HG02798 (cell line): ENCODE data around the gene UGT1A6.
"Not testable (repeated sequence)": the region's sequence is repeated elsewhere in the genome, so short reads cannot be mapped to it uniquely, and the experiment has no call there.

Experiments
- ATAC-seq: cut with Tn5 transposase; IDR thresholded peaks from one replicate; pipeline ENCODE4 v1.9.1; 2021; ENCODE audit warnings: mild to moderate bottlenecking; ENCODE audit not compliant: unreplicated experiment, poor library complexity

The UGT1A6 gene

GRCh38 chr2:233712611-233713261 is 20.0 kb downstream of the UGT1A6 start, which contains the start of gene UGT1A5:
UGT1A5 (plus strand) TSS chr2:233712907; CDS start chr2:233712992, 85 bp downstream.
- no peak for ATAC-seq

GRCh38 chr2:233713262-233713615 is 20.5 kb downstream of the UGT1A6 start:
- ATAC-seq: no peak

- ATAC-seq: no peak
Measured at GRCh38 chr2:233714121-233714520, 21.4 kb downstream of the UGT1A6 start.

- no peak for ATAC-seq
Measured at GRCh38 chr2:233718552-233718951, 25.9 kb downstream of the UGT1A6 start, which contains the start of gene UGT1A4. UGT1A4 (plus strand) TSS chr2:233718736; CDS start chr2:233718821, 85 bp downstream.

- no peak for ATAC-seq
Measured at GRCh38 chr2:233728723-233729301, 36.1 kb downstream of the UGT1A6 start, which contains the start of gene UGT1A3. UGT1A3 (plus strand) TSS chr2:233729042; CDS start chr2:233729127, 85 bp downstream.

GRCh38 chr2:233736868-233737653 is 44.4 kb downstream of the UGT1A6 start:
- not testable (repeated sequence) for ATAC-seq

- no peak for ATAC-seq
Measured at GRCh38 chr2:233740870-233741269, 48.2 kb downstream of the UGT1A6 start.

GRCh38 chr2:233743464-233744259 is 51.0 kb downstream of the UGT1A6 start:
- no peak for ATAC-seq

GRCh38 chr2:233745073-233745755 is 52.5 kb downstream of the UGT1A6 start:
- ATAC-seq: no peak

- not testable (repeated sequence) for ATAC-seq
Measured at GRCh38 chr2:233745838-233746237, 53.1 kb downstream of the UGT1A6 start.

- no peak for ATAC-seq
Measured at GRCh38 chr2:233746475-233747282, 54.0 kb downstream of the UGT1A6 start.

GRCh38 chr2:233747283-233747544 is 54.5 kb downstream of the UGT1A6 start:
- no peak for ATAC-seq

- ATAC-seq: not testable (repeated sequence)
Measured at GRCh38 chr2:233750689-233751088, 58.0 kb downstream of the UGT1A6 start.

- ATAC-seq: not testable (repeated sequence)
Measured at GRCh38 chr2:233751212-233752009, 58.7 kb downstream of the UGT1A6 start.

GRCh38 chr2:233754872-233755611 is 62.4 kb downstream of the UGT1A6 start:
- no peak for ATAC-seq

- no peak for ATAC-seq
Measured at GRCh38 chr2:233756429-233757081, 63.9 kb downstream of the UGT1A6 start.

GRCh38 chr2:233758141-233758540 is 65.5 kb downstream of the UGT1A6 start:
- no peak for ATAC-seq
